Endothelial cell of umbilical vein (primary cell): ENCODE measurements around the gene IL22RA1. TPM values are rescaled to one million over a fixed set of nuclear protein-coding genes. Genes with fewer than 3 reads are reported as not detected.

Experiments used
- BruUV-seq: library from RNA; stranded (reverse); fragments of 400-500 nt; replicated peaks from 2 replicates; lab custom pipeline; 2021; lab: Mats Ljungman, UMichigan
- CTCF ChIA-PET: fragments of 300-600, 350-600 bp; sonication (Branson Sonifier 250); formaldehyde crosslinking; loops from one replicate; lab custom pipeline; 2021; ENCODE audit warnings: antibody characterized with exemption, inconsistent platforms; lab: Charles Lee
- POLR2A ChIA-PET: fragments of 300-600, 350-600 bp; sonication (Branson Sonifier 250); formaldehyde crosslinking; loops from one replicate; lab custom pipeline; 2021; ENCODE audit warnings: antibody characterized with exemption, inconsistent platforms; lab: Charles Lee
- DNase-seq: peaks from one replicate; pipeline ENCODE4 v3.0.0-alpha.2; 2011; ENCODE audit warnings: low read depth, low spot score
- FAIRE-seq: peaks from 2 replicates; lab custom pipeline; 2011; peaks lifted over from hg19 to GRCh38; lab: Jason Lieb, UNC
- H2AFZ ChIP-seq: 2 replicates; pipeline ENCODE4 v1.6.0; 2012; ENCODE audit warnings: low read depth, low read length, control low read depth, inconsistent platforms
- H3K27ac ChIP-seq: 2 replicates; pipeline ENCODE4 v1.5.1; 2011; ENCODE audit warnings: low read depth, mild to moderate bottlenecking, control low read depth, low read length, moderate library complexity; ENCODE audit not compliant: insufficient read depth
- H3K27me3 ChIP-seq, 2 experiments: 2 replicates each; pipeline versions ENCODE4 v1.6.0 to v1.6.1; 2011; ENCODE audit warnings: low read length in 2 of 2, mixed read lengths in 1 of 2; ENCODE audit not compliant: control insufficient read depth in 2 of 2, insufficient read depth in 2 of 2
- H3K36me3 ChIP-seq, 2 experiments: 2 replicates in 1 of 2; 3 replicates in 1 of 2; pipeline ENCODE4 v1.5.1; 2011; ENCODE audit warnings: low read length in 2 of 2, mild to moderate bottlenecking in 1 of 2, moderate library complexity in 1 of 2; ENCODE audit not compliant: control insufficient read depth in 2 of 2, insufficient read depth in 2 of 2; ENCODE audit errors: extremely low read depth in 1 of 2
- H3K4me1 ChIP-seq: 3 replicates; pipeline ENCODE4 v1.5.1; 2011; ENCODE audit warnings: mild to moderate bottlenecking, low read length; ENCODE audit not compliant: control insufficient read depth, insufficient read depth; ENCODE audit errors: extremely low read depth
- H3K4me2 ChIP-seq: 2 replicates; pipeline ENCODE4 v1.6.1; 2011; ENCODE audit warnings: low read length, control low read depth, mixed read lengths; ENCODE audit not compliant: insufficient read depth
- H3K4me3 ChIP-seq, 3 experiments: fragments of 200-600 bp in 1 of 3; sonication (generic), shearing (Covaris generic) in 1 of 3; replicated peaks in 1 of 3; 2 replicates each; pipeline ENCODE4 v1.5.1; 2011 to 2016; ENCODE audit warnings: control low read depth in 3 of 3, low read length in 3 of 3, mild to moderate bottlenecking in 2 of 3, inconsistent platforms in 1 of 3, low read depth in 1 of 3, moderate library complexity in 1 of 3; ENCODE audit not compliant: insufficient read depth in 1 of 3
- H3K79me2 ChIP-seq: 2 replicates; pipeline ENCODE4 v1.6.0; 2012; ENCODE audit warnings: low read length, inconsistent platforms; ENCODE audit not compliant: control insufficient read depth, insufficient read depth
- H3K9ac ChIP-seq: replicated peaks from 2 replicates; pipeline ENCODE3; 2011; ENCODE audit warnings: low read length, control low read depth; ENCODE audit not compliant: insufficient read depth; ENCODE audit errors: extremely low read depth
- H3K9me1 ChIP-seq: replicated peaks from 3 replicates; pipeline ENCODE4 v1.6.0; 2011; ENCODE audit warnings: mild to moderate bottlenecking, low read length; ENCODE audit not compliant: control insufficient read depth, insufficient read depth; ENCODE audit errors: extremely low read depth
- H3K9me3 ChIP-seq: replicated peaks from 2 replicates; pipeline ENCODE4 v1.5.1; 2012; ENCODE audit warnings: low read length, inconsistent platforms; ENCODE audit not compliant: control insufficient read depth, insufficient read depth
- H4K20me1 ChIP-seq: replicated peaks from 2 replicates; pipeline ENCODE3; 2011; ENCODE audit warnings: mild to moderate bottlenecking, low read length; ENCODE audit not compliant: control insufficient read depth, insufficient read depth; ENCODE audit errors: extremely low read depth
- FOS ChIP-seq: IDR thresholded peaks from 2 replicates; pipeline ENCODE4 v1.6.1; 2011; ENCODE audit warnings: mild to moderate bottlenecking, low read length, moderate library complexity, borderline replicate concordance; ENCODE audit not compliant: insufficient read depth
- GATA2 ChIP-seq: IDR thresholded peaks from 2 replicates; pipeline ENCODE4 v1.7.0; 2011; ENCODE audit warnings: low read depth, mild to moderate bottlenecking, moderate library complexity, mixed read lengths, low read length; ENCODE audit not compliant: insufficient read length, insufficient read depth
- JUN ChIP-seq: IDR thresholded peaks from 2 replicates; pipeline ENCODE4 v1.6.1; 2011; ENCODE audit warnings: borderline replicate concordance, low read depth; ENCODE audit not compliant: insufficient read length, insufficient read depth
- MYC ChIP-seq: IDR thresholded peaks from one replicate; pipeline ENCODE4 v1.6.1; 2011; ENCODE audit warnings: mild to moderate bottlenecking, low read depth, low read length
- POLR2A ChIP-seq: IDR thresholded peaks from 2 replicates; pipeline ENCODE4 v1.6.1; 2012; ENCODE audit warnings: low read depth, mild to moderate bottlenecking, control low read depth, low read length
- POLR2AphosphoS5 ChIP-seq: IDR thresholded peaks from 2 replicates; pipeline ENCODE4 v1.6.1; 2012; ENCODE audit warnings: low read depth, mild to moderate bottlenecking, control low read depth, low read length, moderate library complexity; ENCODE audit not compliant: insufficient read depth
- dilution Hi-C: fragments of 300-500 bp; cut with MboI; formaldehyde crosslinking; loops from one replicate; pipeline ENCODE4 v1.15.0; 2019; ENCODE audit warnings: low sequenced_read_pairs; ENCODE audit not compliant: extremely low pct_ligation_motif_present
- intact Hi-C: fragments of 100-400 bp; cut with micrococcal nuclease; formaldehyde crosslinking; loops from one replicate; pipeline ENCODE4 v1.10.0; 2022
- polyA plus RNA-seq, 4 experiments: library from polyadenylated mRNA; depleted of rRNA in 3 of 4; stranded (reverse) in 3 of 4; unstranded in 1 of 4; fragments of >200 nt; gene quantifications; 2 replicates each; pipeline versions ENCODE4 v1.2.1 to v1.2.3, GENCODE V29; 2011 to 2012; ENCODE audit warnings: missing spikeins in 1 of 4
- total RNA-seq: library from RNA; stranded (reverse); gene quantifications from 2 replicates; pipeline ENCODE4 v1.2.3, GENCODE V29; 2021
- TF ChIP-seq, protein P1 (sequence below), 2 donors: IDR thresholded peaks; 1 replicate in 1 of 2; 2 replicates in 1 of 2; pipeline ENCODE4 v1.5.1; 2011; ENCODE audit warnings: low read length in 2 of 2, mild to moderate bottlenecking in 2 of 2, moderate library complexity in 2 of 2, control low read depth in 1 of 2, inconsistent platforms in 1 of 2, low read depth in 1 of 2; ENCODE audit not compliant: insufficient read depth in 1 of 2; ENCODE audit errors: extremely low read depth in 1 of 2

IL22RA1 gene
- total and polyA plus RNA-seq, 2 donors (not counting 3 experiments of a cell fraction or from before 2014, with no cell fraction given): not detected

- ChIA-PET POLR2A (no interaction called here), CTCF (interaction anchor here (1.3 kb wide), 1 partner anchor 25 kb away, joined by 8 read pairs; no protein-coding TSS in a partner anchor)
- Histone ChIP-seq H2AFZ (no peak overlapping the region), H3K36me3 (no peaks in the 10 kb centered on the region), H3K27me3 (no peaks in the 10 kb centered on the region), H3K9me1 (no peaks in the 10 kb centered on the region), H4K20me1 (no peaks in the 10 kb centered on the region), H3K9ac (no peak overlapping the region), H3K79me2 (no peaks in the 10 kb centered on the region), H3K4me3 (no peak overlapping the region), H3K4me2 (no peak overlapping the region), H3K9me3 (no peaks in the 10 kb centered on the region), H3K27ac (no peak overlapping the region), H3K4me1 (no peaks in the 10 kb centered on the region)
- intact Hi-C loops (no loop called here), dilution Hi-C loops (no loop called here)
- TF ChIP-seq, protein P1, sequence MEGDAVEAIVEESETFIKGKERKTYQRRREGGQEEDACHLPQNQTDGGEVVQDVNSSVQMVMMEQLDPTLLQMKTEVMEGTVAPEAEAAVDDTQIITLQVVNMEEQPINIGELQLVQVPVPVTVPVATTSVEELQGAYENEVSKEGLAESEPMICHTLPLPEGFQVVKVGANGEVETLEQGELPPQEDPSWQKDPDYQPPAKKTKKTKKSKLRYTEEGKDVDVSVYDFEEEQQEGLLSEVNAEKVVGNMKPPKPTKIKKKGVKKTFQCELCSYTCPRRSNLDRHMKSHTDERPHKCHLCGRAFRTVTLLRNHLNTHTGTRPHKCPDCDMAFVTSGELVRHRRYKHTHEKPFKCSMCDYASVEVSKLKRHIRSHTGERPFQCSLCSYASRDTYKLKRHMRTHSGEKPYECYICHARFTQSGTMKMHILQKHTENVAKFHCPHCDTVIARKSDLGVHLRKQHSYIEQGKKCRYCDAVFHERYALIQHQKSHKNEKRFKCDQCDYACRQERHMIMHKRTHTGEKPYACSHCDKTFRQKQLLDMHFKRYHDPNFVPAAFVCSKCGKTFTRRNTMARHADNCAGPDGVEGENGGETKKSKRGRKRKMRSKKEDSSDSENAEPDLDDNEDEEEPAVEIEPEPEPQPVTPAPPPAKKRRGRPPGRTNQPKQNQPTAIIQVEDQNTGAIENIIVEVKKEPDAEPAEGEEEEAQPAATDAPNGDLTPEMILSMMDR (IDR thresholded peaks at IDR 0.05; ENCODE audit: extremely low read depth in 1 of 2, insufficient read depth in 1 of 2, low read depth in 1 of 2, low read length in 2 of 2): no peak
- TF ChIP-seq MYC: no peak
- TF ChIP-seq JUN: no peak
- no peak for TF ChIP-seq GATA2
- TF ChIP-seq POLR2A: no peak
- TF ChIP-seq FOS: no peak
- TF ChIP-seq POLR2AphosphoS5: no peak
- no TSS peak for BruUV-seq
- FAIRE-seq (no peak), DNase-seq (no peak)
These were observed 18.0 kb downstream of the IL22RA1 start for GRCh38 chr1:24124980-24125379.
